ENCODE data around the gene AKT3. TPM values are rescaled to one million over a fixed set of nuclear protein-coding genes. Genes with fewer than 3 reads are reported as not detected.
"Not testable (repeated sequence)": the region's sequence is repeated elsewhere in the genome, so short reads cannot be mapped to it uniquely, and the experiment has no call there.

The AKT3 gene
- polyA plus RNA-seq, 1 donor = 17.5 TPM

GRCh38 chr1:243706563-243706962, 143.5 kb downstream of the AKT3 start:
- no peak for DNase-seq (ENCODE audit: low read depth)

- DNase-seq (ENCODE audit: low read depth) = no peak
These were observed 144.5 kb downstream of the AKT3 start for GRCh38 chr1:243705585-243705984.

GRCh38 chr1:243701872-243702271, 148.2 kb downstream of the AKT3 start:
- DNase-seq (ENCODE audit: low read depth) = no peak

- no peak for DNase-seq (ENCODE audit: low read depth)
These were observed 156.2 kb downstream of the AKT3 start for GRCh38 chr1:243693800-243694199.

GRCh38 chr1:243686159-243686558, 163.9 kb downstream of the AKT3 start:
- no peak for DNase-seq (ENCODE audit: low read depth)

GRCh38 chr1:243680860-243681259, 169.2 kb downstream of the AKT3 start:
- DNase-seq (ENCODE audit: low read depth) = no peak

GRCh38 chr1:243672539-243673074, 177.4 kb downstream of the AKT3 start:
- no peak for DNase-seq (ENCODE audit: low read depth)

GRCh38 chr1:243667591-243667990, 182.5 kb downstream of the AKT3 start:
- DNase-seq (ENCODE audit: low read depth) = no peak

GRCh38 chr1:243667133-243667532, 182.9 kb downstream of the AKT3 start:
- no peak for DNase-seq (ENCODE audit: low read depth)

- no peak for DNase-seq (ENCODE audit: low read depth)
These were observed 186.4 kb downstream of the AKT3 start for GRCh38 chr1:243663651-243664050.

- not testable (repeated sequence) for DNase-seq (ENCODE audit: low read depth)
These were observed 187.9 kb downstream of the AKT3 start for GRCh38 chr1:243662169-243662568.

- no peak for DNase-seq (ENCODE audit: low read depth)
These were observed 191.4 kb downstream of the AKT3 start for GRCh38 chr1:243658594-243659105.

GRCh38 chr1:243657793-243658192, 192.2 kb downstream of the AKT3 start:
- DNase-seq (ENCODE audit: low read depth) = no peak

GRCh38 chr1:243649530-243649929, 200.5 kb downstream of the AKT3 start:
- DNase-seq (ENCODE audit: low read depth) = not testable (repeated sequence)

GRCh38 chr1:243646841-243647240, 203.2 kb downstream of the AKT3 start:
- DNase-seq (ENCODE audit: low read depth) = no peak

GRCh38 chr1:243645281-243645680, 204.8 kb downstream of the AKT3 start:
- DNase-seq (ENCODE audit: low read depth) = no peak

GRCh38 chr1:243642936-243643335, 207.1 kb downstream of the AKT3 start:
- DNase-seq (ENCODE audit: low read depth) = no peak

GRCh38 chr1:243639027-243639658, 210.9 kb downstream of the AKT3 start:
- no peak for DNase-seq (ENCODE audit: low read depth)

- DNase-seq (ENCODE audit: low read depth) = no peak
These were observed 211.9 kb downstream of the AKT3 start for GRCh38 chr1:243638186-243638585.

GRCh38 chr1:243628476-243628907, 221.6 kb downstream of the AKT3 start:
- DNase-seq (ENCODE audit: low read depth) = no peak

GRCh38 chr1:243623841-243624240, 226.2 kb downstream of the AKT3 start:
- DNase-seq (ENCODE audit: low read depth) = no peak

GRCh38 chr1:243621973-243622372, 228.1 kb downstream of the AKT3 start:
- DNase-seq (ENCODE audit: low read depth) = no peak

- DNase-seq (ENCODE audit: low read depth) = no peak
These were observed 229.9 kb downstream of the AKT3 start for GRCh38 chr1:243620096-243620495.

GRCh38 chr1:243609698-243610097, 240.3 kb downstream of the AKT3 start:
- no peak for DNase-seq (ENCODE audit: low read depth)
